Measurements from ENCODE around the gene CACNB4.
A peak's percentile ranks its signal among the peaks of the same experiment; 100 is the strongest.
"Not testable (repeated sequence)": the region's sequence is repeated elsewhere in the genome, so short reads cannot be mapped to it uniquely, and the experiment has no call there.

The CACNB4 gene

GRCh38 chr2:152015552-152015951 lies 83.3 kb downstream of the CACNB4 start:
- DNase-seq, result no peak

DNA sequence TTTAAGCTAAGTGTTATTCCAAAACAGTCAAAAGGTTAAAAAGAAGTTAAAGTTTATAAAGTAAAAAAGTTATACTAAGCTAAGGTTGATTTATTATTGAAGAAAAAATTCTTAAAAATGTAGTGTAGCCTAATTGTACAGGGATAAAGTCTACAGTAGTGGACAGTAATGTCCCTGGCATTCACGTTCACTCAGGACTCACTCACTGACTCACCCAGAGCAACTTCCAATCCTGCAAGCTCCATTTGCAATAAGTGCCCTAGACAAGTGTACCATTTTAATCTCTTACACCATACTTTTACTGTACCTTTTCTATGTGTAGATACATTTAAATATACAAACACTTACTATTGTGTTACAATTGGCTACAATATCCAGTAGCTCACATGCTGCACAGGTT lies 86.1 kb downstream of the CACNB4 start:
- DNase-seq, result no peak

DNA sequence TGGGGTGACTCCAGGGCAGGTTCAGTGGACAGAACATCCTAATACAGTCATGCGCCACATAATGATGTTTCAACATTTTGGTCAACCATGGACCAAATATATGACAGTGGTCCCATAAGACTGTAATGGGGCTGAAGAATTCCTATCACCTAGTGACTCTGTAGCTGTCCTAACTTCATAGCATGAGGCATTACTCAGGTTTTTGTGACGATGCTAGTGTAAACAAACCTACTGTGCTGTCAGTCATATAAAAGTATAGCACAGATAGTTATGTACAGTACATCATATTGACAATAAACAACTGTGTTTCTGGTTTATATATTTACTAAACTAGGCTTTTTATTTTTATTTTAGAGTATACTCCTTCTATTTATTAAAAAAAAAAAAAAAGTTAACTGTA lies 87.1 kb downstream of the CACNB4 start:
- no peak for DNase-seq

GRCh38 chr2:152005607-152006006 lies 93.2 kb downstream of the CACNB4 start:
- DNase-seq, result no peak

- peak; percentile 2 for DNase-seq
Observed at GRCh38 chr2:152003283-152003682, 95.6 kb downstream of the CACNB4 start.

- DNase-seq, result peak; percentile 13
Observed at GRCh38 chr2:151999053-151999452, 99.8 kb downstream of the CACNB4 start.

- DNase-seq, result peak; percentile 52
Observed at GRCh38 chr2:151996243-151997003, 102.4 kb downstream of the CACNB4 start.

GRCh38 chr2:151995161-151995557 lies 103.7 kb downstream of the CACNB4 start:
- DNase-seq, result no peak

DNA sequence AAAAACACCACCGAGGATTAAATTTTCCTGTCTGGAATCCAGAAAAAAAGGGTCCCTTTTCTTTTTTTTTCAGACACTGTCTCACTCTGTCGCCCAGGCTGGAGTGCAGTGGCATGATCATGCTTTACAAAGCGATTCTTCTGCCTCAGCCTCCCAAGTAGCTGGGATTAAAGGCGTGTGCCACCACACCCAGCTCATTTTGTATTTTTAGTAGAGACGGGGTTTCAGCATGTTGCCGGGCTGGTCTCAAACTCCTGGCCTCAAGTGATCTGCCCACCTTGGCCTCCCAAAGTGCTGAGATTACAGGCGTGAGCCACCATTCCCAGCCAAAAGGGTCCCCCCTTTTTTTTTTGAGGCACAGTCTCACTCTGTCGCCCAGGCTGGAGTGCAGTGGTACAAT lies 104.7 kb downstream of the CACNB4 start:
- DNase-seq, result not testable (repeated sequence)

- DNase-seq, result no peak
Observed at GRCh38 chr2:151991010-151991409, 107.8 kb downstream of the CACNB4 start.

DNA sequence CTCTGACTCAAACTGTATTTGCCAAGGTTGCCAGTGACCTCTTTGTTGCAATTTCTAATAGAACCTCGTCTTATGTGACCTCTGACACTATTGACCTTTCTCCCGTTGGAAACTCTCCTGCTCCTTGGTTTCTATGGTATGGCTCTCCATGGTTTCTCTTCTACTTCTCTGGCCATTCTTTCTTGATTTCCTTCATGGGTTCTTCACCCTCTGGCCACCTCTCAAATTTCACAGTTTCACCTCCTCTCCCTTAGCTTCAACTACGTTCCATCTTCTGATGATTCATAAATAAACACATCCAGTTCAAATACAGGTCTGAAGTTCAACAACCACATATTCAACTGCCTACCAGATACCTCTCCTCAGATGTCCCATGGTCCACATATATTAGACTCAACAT lies 109.5 kb downstream of the CACNB4 start:
- DNase-seq, result no peak

DNA sequence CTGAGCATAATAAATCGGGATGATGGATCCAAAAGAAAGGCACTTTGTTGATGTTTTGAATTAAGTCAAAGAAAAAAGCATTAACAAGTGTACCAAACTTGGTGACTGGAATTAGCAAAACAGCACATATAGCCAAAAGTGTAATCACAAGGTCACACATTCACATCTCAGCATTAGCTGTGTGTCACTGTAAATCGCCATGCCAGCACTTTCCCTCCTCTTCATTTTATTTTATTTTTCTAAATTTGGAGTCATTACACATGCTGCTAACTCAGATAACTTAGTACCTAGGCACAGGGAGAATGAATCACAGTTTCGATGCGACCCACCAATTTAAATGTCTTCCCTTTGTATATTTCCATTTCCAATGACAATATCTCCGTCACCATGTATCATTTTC lies 111.4 kb downstream of the CACNB4 start:
- no peak for DNase-seq

- no peak for DNase-seq
Observed at GRCh38 chr2:151984424-151985083, 114.3 kb downstream of the CACNB4 start.

DNA sequence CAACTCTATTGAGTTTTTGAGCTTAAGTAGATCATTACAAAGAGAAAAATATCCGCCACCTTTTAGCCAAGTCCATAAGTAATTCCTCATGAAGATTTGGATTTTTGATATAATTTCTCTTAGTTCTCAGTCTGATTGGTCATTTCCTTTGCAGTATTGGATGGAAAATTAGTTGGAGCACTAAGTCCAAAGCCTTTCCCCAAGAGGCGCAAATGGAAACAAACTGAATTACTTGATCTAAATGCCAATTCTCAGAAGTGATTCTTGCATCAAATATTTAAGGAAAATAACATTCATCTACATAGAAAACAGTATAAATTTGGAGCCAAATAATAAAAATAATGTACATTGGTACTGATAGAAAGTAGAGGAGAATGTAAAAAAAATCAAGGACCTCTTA lies 115.6 kb downstream of the CACNB4 start:
- DNase-seq, result no peak

- no peak for DNase-seq
Observed at GRCh38 chr2:151981886-151982285, 117.0 kb downstream of the CACNB4 start.

DNA sequence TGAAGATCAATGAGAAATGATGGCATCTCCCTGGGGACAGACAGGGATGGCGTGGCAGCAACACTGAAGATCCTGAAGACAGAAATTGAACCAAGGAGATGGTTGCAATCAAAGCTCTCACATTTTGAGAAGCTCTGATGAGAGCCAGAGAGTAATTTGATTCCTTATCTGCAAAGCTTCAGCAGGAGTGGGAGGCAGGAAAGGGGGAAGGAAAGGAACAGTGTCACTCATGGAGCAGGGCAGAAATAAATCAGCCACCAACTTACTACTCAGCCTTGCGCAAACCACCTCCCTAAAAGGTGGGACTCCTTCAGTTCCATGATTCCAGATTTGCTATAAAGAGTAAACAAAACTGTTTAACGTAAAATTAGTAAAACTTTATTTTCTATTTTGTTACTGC lies 119.2 kb downstream of the CACNB4 start:
- DNase-seq, result no peak

GRCh38 chr2:151978709-151979108 lies 120.1 kb downstream of the CACNB4 start:
- DNase-seq, result no peak

DNA sequence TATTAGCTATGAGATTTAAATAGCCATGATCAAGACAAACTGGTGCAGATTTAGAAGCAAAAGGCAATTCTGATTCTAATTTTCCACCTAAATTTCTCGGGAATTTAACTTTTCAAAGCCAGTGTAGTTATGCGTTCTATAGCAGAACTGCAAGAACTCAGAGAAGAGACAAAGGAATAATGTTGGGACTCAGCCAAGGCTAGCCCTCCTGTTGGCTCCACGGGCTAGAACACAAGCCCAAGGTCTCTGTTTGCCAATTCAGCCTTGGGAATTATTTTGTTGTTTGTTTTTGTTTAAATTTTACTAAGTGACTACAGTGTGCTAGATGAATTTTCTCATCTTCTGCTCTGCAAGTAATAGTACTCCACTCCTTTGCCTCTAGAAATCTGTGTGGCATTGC lies 121.2 kb downstream of the CACNB4 start:
- DNase-seq, result no peak

DNA sequence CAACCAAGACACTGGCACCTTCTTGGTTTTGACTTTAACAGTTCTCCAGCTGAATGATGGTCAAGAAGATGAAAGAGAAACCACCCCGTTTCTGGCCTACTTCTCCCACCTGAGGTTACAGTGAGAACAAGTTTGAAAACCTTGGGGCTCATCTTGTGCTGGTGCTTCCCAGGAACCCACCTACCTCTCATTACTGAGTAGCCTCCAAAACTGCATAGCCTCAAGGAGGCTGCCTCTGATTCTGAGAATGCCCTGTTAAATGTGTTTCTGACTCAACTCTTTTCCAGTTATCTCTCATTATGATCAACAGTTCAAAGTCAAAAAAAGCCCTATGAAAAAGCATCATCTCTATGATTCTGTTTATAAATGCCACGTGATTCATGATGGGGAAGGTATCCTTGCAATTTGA lies 121.9 kb downstream of the CACNB4 start:
- DNase-seq, result no peak

- no peak for DNase-seq
Observed at GRCh38 chr2:151975460-151976414, 123.1 kb downstream of the CACNB4 start.

DNA sequence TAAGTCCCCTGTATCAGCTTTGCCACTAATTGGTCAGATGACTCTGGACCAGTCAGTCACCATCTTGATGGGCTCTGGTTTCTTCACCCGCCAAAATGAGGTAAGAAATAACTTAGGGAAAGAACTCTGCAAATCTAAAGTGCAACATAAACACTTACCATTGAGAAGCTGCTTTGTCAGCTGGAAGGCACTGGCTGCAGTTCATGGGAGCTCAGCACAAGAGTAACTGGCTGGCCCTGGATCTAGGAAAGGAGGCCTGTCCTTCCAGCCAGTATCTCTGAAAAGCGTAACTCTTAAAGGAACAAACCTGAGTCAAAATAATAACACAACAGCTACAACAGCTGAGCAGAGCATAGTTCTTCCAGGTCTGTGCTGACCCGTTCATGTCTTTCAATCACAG lies 123.9 kb downstream of the CACNB4 start:
- DNase-seq, result no peak

GRCh38 chr2:151973901-151974199 lies 125.0 kb downstream of the CACNB4 start:
- DNase-seq, result peak; percentile 56

DNA sequence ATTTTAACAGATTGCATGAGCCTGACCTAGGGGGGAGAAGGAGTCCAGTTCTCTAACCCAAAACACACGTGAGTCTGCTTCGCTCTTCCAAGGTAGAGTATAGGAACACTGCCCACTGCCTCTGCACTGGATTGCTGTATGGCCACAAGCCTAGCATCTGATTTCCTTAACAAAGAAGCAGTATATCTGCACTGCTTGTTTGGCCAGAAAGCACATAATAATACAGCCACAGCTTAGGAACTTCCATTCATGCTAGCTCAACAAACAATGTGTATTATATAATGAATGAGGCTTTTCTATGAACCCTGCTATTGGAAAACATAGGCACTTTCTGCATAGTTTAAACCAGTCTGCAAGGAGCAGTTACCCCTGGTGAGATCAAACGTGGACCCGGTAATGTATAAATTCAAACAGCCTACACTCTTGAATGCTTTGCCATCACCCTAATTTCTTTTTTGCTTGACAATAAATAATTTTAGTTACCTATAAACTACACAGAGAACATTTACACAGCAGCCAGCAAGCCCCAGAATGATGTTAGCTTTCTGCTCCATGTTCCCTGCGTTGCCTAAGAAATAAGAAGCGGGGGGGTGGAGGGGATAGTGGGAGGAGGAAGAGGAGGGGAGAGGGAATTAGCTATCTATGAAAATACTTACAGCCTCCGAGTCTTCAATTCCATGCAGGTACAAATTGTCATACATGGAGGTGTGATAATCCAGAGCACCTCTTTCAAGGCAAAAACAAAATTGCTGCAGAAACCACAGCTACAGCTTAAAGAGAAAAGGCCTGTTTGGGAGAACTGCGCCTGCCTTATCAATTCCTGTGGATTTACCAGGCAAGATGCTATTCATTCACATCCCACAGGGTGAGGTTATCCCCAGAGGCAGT lies 125.6 kb downstream of the CACNB4 start:
- DNase-seq, result no peak

Data from NCI-H2171 (cell line).